T-helper 17 cell (primary cell): ENCODE results near the gene MS4A18. TPM values are rescaled to one million over a fixed set of nuclear protein-coding genes. Genes with fewer than 3 reads are reported as not detected.

Experiments used
- ATAC-seq: fragments of 150-1000 bp; cut with Tn5 transposase; 2 replicates; pipeline ENCODE4 v1.10.0; 2021; ENCODE audit warnings: mild to moderate bottlenecking, moderate library complexity
- DNase-seq, 3 donors: peaks; one replicate each; pipeline versions ENCODE4 v3.0.0 to v3.0.0-alpha.2; 2020 to 2021
- H3K9me3 ChIP-seq: one replicate; pipeline ENCODE4 v1.7.0; 2013; ENCODE audit warnings: low read length, mild to moderate bottlenecking; ENCODE audit not compliant: control insufficient read depth, poor library complexity, severe bottlenecking
- H3K27ac Mint-ChIP-seq: one replicate; pipeline ENCODE4 v1.8.0; 2022; ENCODE audit warnings: mild to moderate bottlenecking, moderate library complexity, mixed read lengths
- H3K27me3 Mint-ChIP-seq: one replicate; pipeline ENCODE4 v1.8.0; 2022; ENCODE audit warnings: mixed read lengths
- H3K36me3 Mint-ChIP-seq: one replicate; pipeline ENCODE4 v1.8.0; 2022; ENCODE audit warnings: low read depth, mixed read lengths
- H3K4me1 Mint-ChIP-seq: one replicate; pipeline ENCODE4 v1.8.0; 2022; ENCODE audit warnings: mild to moderate bottlenecking, mixed read lengths
- H3K4me3 Mint-ChIP-seq: one replicate; pipeline ENCODE4 v1.8.0; 2022; ENCODE audit warnings: mild to moderate bottlenecking, moderate library complexity, mixed read lengths
- total RNA-seq, 4 donors: library from RNA in 2 of 4; stranded (reverse) in 2 of 4; gene quantifications; one replicate each; pipeline ENCODE4 v1.2.3 and lab custom pipeline; 2022 to 2026

The MS4A18 gene
- total RNA-seq, 2 donors from 2014 or later: not detected

DNA sequence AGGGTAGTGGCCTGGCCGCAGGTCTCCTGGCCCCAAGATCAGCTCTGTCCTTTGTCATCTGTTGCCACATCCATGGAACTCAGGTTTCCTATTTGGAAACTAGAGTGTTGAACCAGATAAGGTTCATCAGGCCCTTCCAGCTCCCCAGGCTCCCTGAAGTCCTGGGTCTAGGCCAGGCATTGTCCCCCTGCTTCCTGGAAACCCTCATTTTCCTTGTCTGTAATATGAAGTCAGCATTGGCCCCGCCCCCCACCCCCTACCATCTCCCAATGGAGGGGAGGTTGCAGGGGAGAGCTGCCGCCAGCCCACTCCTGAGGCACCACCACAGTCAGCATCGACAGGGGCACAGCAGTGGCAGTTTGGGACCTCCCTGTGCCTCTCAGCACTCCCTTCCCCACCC, 51.6 kb downstream of the MS4A18 start:
- DNase-seq (no peak), ATAC-seq (no peak)
- H3K4me3 Mint-ChIP-seq: no peak overlapping the region
- peaks cover 14% of the 10 kb centered on the region for H3K4me1 Mint-ChIP-seq
- H3K36me3 Mint-ChIP-seq: no peaks in the 10 kb centered on the region
- no peaks in the 10 kb centered on the region for H3K9me3 ChIP-seq
- H3K27me3 Mint-ChIP-seq: peaks cover 26% of the 10 kb centered on the region
- H3K27ac Mint-ChIP-seq: no peak overlapping the region

GRCh38 chr11:60777106-60777505, 52.6 kb downstream of the MS4A18 start:
- peaks cover 11% of the 10 kb centered on the region for H3K4me1 Mint-ChIP-seq
- no peaks in the 10 kb centered on the region for H3K36me3 Mint-ChIP-seq

DNA sequence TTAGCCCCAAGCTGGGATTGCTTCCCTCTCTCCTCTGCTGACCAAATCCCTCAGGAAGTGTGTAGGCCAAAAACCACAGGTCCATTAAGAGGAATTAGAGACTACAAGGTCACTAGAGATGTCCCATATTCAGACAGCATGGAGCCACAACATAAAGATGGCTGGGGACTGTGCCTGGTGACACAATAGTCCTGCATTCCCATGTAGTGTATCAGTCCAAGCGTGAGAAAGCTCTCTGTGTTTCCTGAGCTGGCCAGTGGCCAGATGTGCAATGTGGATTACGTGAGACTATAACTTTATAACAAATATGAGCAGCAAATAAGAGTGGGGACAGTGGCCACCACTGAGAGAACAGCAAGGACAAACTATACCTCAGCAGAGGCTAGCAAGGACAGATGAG, 53.1 kb downstream of the MS4A18 start:
- no peak overlapping the region for H3K27ac Mint-ChIP-seq
- H3K4me3 Mint-ChIP-seq: no peak overlapping the region
- peaks cover 16% of the 10 kb centered on the region for H3K27me3 Mint-ChIP-seq
- DNase-seq: no peak
- no peaks in the 10 kb centered on the region for H3K9me3 ChIP-seq
- H3K4me1 Mint-ChIP-seq: peaks cover 11% of the 10 kb centered on the region
- no peak for ATAC-seq
- H3K36me3 Mint-ChIP-seq: no peaks in the 10 kb centered on the region

More at GRCh38 chr11:60777106-60777505, 52.6 kb downstream of the MS4A18 start:
- Mint-ChIP-seq H3K27me3 (peaks cover 16% of the 10 kb centered on the region), H3K4me3 (no peak overlapping the region), H3K27ac (no peak overlapping the region)
- no peak for ATAC-seq
- no peak for DNase-seq
- H3K9me3 ChIP-seq: no peaks in the 10 kb centered on the region

DNA sequence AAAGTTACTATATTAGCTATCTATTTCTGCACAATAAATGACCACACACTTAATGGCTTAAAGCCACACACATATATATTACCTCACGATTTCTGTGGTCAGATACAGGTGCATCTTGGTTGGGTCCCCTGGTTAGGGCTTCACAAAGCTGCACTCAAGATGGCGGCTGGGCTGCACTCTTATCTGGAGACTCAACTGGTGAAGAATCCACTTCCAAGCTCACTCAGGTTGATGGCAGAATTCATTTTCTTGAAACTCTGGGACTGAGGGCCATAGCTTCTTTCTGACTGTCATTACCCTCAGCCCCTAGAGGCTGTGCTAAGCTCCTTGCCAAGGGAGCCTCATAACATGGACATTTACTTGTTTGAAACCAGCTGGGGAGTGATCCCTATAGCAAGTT, 55.5 kb downstream of the MS4A18 start:
- ATAC-seq (no peak), DNase-seq (no peak)
- H3K9me3 ChIP-seq: no peaks in the 10 kb centered on the region
- Mint-ChIP-seq H3K4me3 (no peak overlapping the region), H3K27me3 (no peaks in the 10 kb centered on the region), H3K4me1 (peaks cover 4% of the 10 kb centered on the region), H3K27ac (no peak overlapping the region), H3K36me3 (no peaks in the 10 kb centered on the region)

- H3K9me3 ChIP-seq: no peaks in the 10 kb centered on the region
- ATAC-seq (no peak), DNase-seq (no peak)
- Mint-ChIP-seq H3K36me3 (no peaks in the 10 kb centered on the region), H3K27ac (no peak overlapping the region), H3K27me3 (no peaks in the 10 kb centered on the region), H3K4me3 (no peak overlapping the region), H3K4me1 (no peaks in the 10 kb centered on the region)
Measured at GRCh38 chr11:60780774-60781173, 56.3 kb downstream of the MS4A18 start.

DNA sequence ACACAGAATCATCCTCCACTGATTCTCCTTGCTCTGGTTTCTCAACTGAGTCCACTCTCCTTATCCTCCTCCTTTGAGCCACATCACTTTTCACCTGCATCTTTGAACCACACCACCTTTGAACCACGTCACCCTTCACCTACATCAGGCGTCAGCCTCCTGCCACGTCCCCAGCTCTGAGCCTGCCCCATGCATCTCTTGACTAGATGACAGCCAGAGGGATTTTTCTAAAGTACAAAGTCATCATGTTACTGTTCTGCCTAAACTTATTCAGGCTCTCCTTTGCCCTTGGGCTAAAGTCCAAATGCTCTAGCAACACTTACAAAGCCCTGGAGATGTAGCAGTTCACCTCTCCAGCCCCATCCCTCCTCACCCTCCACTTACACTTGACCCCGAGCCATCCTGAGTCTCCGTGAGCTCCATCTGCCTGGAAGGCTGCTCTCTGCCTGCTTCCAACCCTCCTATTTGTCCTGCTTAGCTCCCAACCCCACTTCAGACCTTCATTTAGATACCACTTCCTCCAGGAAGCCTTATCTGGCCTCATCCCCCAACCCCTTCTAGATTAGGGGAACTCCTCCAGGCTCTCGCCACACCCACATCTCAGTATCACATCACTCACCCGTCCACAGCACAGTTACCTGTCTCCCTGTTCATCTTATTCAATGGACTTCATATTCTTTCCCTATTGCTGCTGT, 56.9 kb downstream of the MS4A18 start:
- no peaks in the 10 kb centered on the region for H3K27me3 Mint-ChIP-seq
- no peak overlapping the region for H3K27ac Mint-ChIP-seq
- no peak for ATAC-seq
- DNase-seq: no peak
- H3K4me1 Mint-ChIP-seq: no peaks in the 10 kb centered on the region
- H3K9me3 ChIP-seq: no peaks in the 10 kb centered on the region
- H3K4me3 Mint-ChIP-seq: no peak overlapping the region
- no peaks in the 10 kb centered on the region for H3K36me3 Mint-ChIP-seq

DNA sequence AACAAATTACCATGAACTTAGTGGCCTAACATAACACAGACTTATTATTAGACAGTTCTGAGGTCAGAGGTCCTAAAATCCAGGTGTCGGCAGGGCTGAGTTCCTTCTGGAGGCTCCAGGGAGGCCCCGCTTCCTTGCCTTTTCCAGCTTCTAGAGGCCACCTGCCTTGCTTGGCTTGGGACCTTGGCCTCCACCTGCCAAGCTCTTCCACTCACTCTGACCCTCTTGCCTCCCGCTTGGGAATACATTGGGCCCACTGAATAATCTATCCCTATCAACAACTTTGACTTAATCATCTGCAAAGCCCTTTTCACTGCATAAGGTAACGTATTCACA, 57.4 kb downstream of the MS4A18 start:
- no peaks in the 10 kb centered on the region for H3K36me3 Mint-ChIP-seq
- ATAC-seq (no peak), DNase-seq (no peak)
- no peaks in the 10 kb centered on the region for H3K27me3 Mint-ChIP-seq
- H3K4me3 Mint-ChIP-seq: no peak overlapping the region
- H3K4me1 Mint-ChIP-seq: no peaks in the 10 kb centered on the region
- no peaks in the 10 kb centered on the region for H3K9me3 ChIP-seq
- H3K27ac Mint-ChIP-seq: no peak overlapping the region

DNA sequence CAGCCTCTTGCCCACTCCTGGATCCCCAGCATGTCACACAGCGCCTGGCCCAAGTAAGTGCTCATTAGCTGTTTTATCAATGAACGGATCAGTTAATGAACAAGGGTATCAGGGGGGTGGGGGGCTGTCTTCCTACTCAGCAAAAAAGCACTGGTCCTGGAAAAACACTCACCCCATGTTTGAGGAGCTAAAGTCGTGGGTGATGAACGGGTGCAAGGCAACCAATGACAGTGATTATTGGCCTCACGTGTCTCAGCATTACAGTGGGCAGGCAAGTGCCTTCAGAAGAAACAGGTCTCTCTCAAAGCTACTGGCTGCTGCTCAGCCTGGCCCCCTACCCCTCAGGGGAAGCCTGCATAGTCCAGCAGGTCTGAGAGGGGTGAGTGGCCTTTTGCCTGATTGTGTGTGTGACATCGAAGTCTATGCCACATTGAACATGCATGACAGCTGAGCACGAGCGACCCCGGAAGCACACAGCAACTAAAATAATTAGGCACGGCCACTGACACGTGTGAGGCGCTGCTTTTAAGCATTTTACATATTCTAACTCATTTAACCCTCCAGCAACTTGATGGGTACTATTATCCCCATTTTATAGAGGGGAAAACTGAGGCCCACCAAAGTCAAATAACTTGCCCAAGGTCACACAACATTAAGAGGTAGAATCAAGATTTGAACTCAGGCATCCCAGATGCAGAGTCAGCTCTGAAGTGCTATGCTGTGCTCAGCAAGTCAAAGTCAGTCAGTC, 58.0 kb downstream of the MS4A18 start:
- Mint-ChIP-seq H3K27ac (no peak overlapping the region), H3K4me3 (no peak overlapping the region), H3K36me3 (no peaks in the 10 kb centered on the region), H3K27me3 (no peaks in the 10 kb centered on the region), H3K4me1 (no peaks in the 10 kb centered on the region)
- no peaks in the 10 kb centered on the region for H3K9me3 ChIP-seq
- DNase-seq: no peak
- ATAC-seq: no peak

GRCh38 chr11:60783141-60783484, 58.6 kb downstream of the MS4A18 start:
- H3K27ac Mint-ChIP-seq: no peak overlapping the region
- H3K4me3 Mint-ChIP-seq: no peak overlapping the region
- H3K9me3 ChIP-seq: no peaks in the 10 kb centered on the region
- no peaks in the 10 kb centered on the region for H3K4me1 Mint-ChIP-seq
- ATAC-seq (no peak), DNase-seq (no peak)
- H3K27me3 Mint-ChIP-seq: no peaks in the 10 kb centered on the region
- H3K36me3 Mint-ChIP-seq: no peaks in the 10 kb centered on the region

DNA sequence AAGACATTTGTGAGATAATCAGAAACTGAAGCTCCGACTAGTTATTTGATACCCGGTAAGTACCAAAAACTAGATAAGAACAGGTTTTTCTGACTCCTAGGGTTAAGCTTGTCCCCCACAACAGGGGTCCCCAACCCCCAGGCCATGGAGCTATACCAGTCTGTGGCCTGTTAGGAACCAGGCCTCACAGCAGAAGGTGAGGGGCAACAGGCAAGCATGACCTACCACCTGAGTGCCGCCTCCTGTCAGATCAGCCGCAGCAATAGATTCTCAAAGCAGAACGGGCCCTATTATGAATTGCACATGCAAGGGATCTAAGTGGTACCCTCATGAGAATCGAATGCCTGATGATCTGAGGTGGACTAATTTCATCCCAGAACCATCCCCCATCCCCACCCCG, 59.4 kb downstream of the MS4A18 start:
- no peaks in the 10 kb centered on the region for H3K9me3 ChIP-seq
- no peaks in the 10 kb centered on the region for H3K27me3 Mint-ChIP-seq
- H3K27ac Mint-ChIP-seq: no peak overlapping the region
- H3K4me3 Mint-ChIP-seq: no peak overlapping the region
- DNase-seq: no peak
- no peak for ATAC-seq
- no peaks in the 10 kb centered on the region for H3K36me3 Mint-ChIP-seq
- no peaks in the 10 kb centered on the region for H3K4me1 Mint-ChIP-seq

DNA sequence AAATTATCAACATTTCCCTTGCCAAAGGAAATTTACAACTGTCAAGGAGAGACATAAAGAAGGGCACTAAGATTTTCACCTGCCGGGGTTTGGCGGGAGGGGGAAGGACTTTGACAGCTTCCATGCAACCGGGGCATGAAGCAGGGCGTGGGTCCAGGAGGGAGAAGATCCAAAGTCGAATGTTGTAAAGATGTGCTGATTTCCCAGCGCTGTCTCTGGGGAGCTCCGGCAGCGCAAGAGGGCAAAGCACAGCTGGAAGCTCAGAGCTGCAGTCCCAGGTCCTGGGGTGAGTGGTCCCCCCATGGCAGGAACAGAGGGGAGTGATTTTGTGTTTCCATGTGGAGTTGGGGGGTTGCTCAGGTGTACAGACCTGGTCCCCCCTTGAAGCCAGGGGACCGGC, 60.6 kb downstream of the MS4A18 start, which contains the start of gene MS4A10:
TSS of gene MS4A10 (plus strand) at position 198 of the 400 bp plus-strand sequence. CDS start 5,003 bp downstream, outside the sequence.
- Mint-ChIP-seq H3K4me1 (no peaks in the 10 kb centered on the region), H3K27ac (peak within 1 kb of the TSS; percentile 19), H3K27me3 (no peaks in the 10 kb centered on the region), H3K36me3 (no peaks in the 10 kb centered on the region), H3K4me3 (no peak within 1 kb of the TSS)
- ATAC-seq (no peak), DNase-seq (no peak)
- H3K9me3 ChIP-seq: no peaks in the 10 kb centered on the region

DNA sequence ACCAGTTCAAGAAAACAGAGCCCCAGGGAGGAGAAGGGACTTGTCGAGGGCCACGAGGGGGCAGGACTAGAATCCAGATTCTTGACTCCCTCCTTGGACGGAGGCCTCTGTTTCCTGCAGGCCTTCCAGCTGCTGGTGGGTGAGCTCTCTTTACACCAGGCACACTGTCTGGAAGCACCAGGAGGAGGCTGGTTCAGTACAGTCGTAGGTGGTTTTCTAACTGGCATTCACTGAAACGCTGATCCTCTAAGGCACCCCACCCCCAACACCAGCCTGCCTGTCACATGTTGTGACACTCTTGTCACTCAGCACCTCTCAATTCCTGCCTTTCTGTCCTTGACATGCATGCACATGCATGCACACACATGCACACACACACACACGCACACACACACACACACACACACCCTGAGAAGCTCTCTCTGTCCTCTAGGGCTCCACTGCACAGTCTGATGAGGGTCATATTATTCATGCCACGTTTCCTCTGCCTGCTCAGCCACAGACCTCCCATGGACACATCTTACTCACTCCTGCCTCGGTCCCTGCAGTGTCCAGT, 61.4 kb downstream of the MS4A18 start:
- Mint-ChIP-seq H3K36me3 (no peaks in the 10 kb centered on the region), H3K4me3 (no peak overlapping the region), H3K4me1 (no peaks in the 10 kb centered on the region), H3K27me3 (no peaks in the 10 kb centered on the region), H3K27ac (no peak overlapping the region)
- no peaks in the 10 kb centered on the region for H3K9me3 ChIP-seq
- no peak for DNase-seq
- ATAC-seq: no peak

DNA sequence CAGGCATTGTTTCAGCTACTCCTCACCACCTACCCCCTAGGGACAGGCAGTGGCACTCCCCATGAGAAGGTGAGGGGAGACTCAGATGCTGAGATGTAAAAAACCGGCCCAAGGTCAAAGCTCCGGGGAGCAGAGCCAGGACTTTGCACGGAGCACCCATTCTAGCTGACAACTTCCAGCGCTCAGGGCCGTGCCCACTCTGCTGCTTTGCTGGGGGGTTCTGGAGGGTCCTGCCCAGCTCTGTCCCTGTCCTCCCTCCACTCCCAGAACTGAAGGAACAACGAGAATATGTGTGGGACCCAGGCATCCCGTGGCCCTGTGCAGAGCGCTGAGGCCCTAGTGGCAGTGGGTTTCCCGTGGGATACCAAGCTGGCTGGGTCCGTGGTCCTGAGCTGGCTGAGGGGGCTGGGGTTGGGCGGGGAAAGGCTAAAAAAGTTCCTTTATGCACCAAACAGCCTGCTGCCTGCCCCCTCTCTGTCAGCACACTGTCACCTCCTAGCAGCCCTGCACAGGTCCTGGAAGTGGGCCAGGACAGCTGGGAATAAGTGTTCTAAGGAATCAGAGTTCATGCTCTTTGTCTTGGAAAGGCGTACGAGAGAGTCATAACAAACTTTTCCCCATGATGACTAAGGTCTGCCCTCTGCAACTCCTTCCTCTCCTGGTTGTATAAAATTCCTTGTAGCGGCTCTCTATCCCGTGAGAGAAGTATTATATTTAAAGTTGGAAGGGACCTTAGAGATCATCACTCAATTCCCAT, 62.5 kb downstream of the MS4A18 start:
- no peaks in the 10 kb centered on the region for H3K36me3 Mint-ChIP-seq
- H3K9me3 ChIP-seq: no peaks in the 10 kb centered on the region
- no peak overlapping the region for H3K4me3 Mint-ChIP-seq
- H3K4me1 Mint-ChIP-seq: peaks cover 3% of the 10 kb centered on the region
- no peaks in the 10 kb centered on the region for H3K27me3 Mint-ChIP-seq
- no peak for DNase-seq
- no peak overlapping the region for H3K27ac Mint-ChIP-seq
- no peak for ATAC-seq
